OCI-M1 (cell line): ENCODE results near the gene DBNDD1.
A peak's percentile ranks its signal among the peaks of the same experiment; 100 is the strongest.

Experiments used
- DNase-seq: peaks from one replicate; lab custom pipeline; 2025; lab: John Stamatoyannopoulos, UW

The DBNDD1 gene

DNA sequence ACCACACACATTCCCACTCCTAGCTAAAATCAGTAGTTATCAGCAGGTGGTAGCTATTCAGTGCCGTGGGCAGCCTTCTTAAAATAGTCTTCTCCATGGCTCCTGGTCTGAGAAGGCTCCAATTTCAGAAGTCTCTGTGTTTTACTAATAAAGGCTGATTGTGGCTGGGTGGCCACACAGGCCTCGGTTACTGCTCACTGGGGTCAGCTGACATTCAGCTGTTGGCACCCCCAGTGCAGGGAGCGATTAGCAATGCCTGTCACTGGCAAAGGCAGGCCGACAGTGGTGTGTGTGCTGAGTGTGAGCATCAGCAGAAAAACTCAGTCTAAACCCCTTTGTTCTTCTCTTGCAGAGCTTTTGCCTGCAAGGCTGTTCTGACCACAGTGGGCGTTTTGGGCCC is 16.6 kb upstream of the DBNDD1 start:
- DNase-seq, result no peak

- no peak for DNase-seq
Measured at GRCh38 chr16:90034504-90034903, 15.2 kb upstream of the DBNDD1 start.

GRCh38 chr16:90033387-90033786 is 14.1 kb upstream of the DBNDD1 start:
- DNase-seq, result no peak

DNA sequence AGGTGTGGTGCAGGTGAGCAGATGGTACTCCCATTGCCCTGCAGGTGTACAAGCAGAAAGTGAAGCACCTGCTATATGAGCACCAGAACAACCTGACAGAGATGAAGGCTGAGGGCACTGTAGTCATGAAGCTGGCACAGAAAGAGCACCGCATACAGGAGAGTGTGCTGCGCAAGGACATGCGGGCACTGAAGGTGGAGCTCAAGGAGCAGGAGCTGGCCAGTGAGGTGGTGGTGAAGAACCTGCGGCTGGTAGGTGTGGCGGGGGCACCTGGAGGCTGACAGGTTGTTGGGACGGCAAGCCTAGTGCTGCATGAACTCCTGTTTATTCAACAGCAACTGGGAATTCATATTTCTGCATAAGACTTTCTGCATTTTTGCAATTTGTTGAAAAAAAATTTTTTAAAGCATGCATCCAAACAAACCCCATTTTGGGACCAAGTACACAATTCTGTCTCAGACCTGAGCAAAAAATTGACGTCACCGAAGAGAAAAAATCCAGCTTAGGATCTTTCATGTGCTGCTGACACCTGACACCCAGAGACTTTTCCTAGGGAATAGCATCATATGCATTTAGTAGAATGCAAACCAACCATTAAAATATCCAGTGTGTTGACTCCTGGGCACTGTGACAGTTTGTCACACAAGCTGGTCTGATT is 13.5 kb upstream of the DBNDD1 start:
- no peak for DNase-seq

GRCh38 chr16:90031931-90032673 is 12.8 kb upstream of the DBNDD1 start:
- no peak for DNase-seq

GRCh38 chr16:90031186-90031930 is 12.1 kb upstream of the DBNDD1 start:
- DNase-seq, result no peak

DNA sequence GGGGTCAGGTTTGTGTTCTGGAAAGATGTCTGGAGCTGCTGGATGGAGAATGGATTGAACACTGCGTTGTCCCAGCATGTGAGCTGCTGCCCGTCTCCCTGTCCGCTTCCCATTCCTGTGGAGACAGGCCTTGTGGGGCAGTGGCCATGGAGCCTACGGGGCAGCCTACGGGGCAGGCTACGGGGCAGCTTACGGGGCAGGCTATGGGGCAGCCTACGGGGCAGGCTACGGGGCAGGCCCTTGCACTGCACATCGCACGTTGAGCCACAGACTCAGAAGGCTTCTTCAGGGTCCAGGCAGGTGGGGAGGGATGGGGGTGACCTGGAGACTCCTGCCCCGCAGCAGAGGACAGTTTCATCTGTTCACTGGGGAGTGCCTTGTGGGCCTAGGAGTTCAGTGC is 9.7 kb upstream of the DBNDD1 start:
- DNase-seq, result no peak

GRCh38 chr16:90027611-90028010 is 8.4 kb upstream of the DBNDD1 start:
- DNase-seq, result no peak

DNA sequence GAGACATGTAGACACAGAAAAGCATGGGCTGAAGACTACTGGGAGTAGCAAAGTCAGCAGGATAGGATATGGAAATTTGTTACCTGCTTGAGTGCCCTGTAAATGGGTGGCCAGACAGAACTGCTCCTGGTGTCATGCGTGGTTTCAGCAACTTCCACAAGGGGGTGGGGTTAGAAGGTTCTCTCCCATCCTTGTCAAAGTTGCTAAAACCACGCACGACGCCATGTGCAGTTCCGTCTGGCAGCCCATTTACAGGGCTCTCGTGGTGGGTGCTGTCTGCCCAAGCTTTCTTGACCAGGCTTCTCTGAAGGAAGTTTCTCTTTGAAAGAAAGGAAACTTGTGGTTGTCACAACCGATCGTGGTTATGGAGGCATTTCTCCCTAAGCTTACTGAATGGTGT is 6.9 kb upstream of the DBNDD1 start:
- peak; percentile 11 for DNase-seq

- DNase-seq, result no peak
Measured at GRCh38 chr16:90023078-90023447, 3.8 kb upstream of the DBNDD1 start.

- DNase-seq, result peak; percentile 97
Measured at GRCh38 chr16:90022209-90023077, 3.2 kb upstream of the DBNDD1 start.

DNA sequence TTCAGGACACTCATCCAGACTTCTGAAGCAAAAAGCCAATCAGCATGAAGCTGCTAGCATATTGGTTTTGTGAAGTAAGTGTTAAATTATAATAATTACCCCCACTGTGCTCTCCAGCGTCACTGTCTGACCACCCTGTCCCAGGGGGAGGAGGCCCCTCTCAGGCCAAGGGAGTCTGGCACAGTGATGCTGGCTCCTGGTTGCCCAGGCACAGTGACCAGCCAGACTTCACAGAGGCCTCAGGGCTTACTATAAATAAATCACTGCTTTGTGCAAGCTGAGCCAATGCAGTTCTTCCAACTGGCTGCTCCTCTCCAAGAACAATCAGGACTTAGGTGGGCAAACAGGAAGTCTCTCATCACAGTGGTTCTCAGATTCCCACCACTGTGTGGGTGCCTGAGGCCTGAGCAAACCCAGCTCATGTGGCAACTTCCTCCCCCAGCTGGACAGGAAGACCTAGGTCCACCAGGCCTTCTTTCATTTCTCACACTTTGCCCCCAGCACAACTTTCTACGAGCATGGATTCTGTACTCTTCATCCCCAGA is 1.7 kb upstream of the DBNDD1 start:
- no peak for DNase-seq

GRCh38 chr16:90020260-90020837 is 1.1 kb upstream of the DBNDD1 start:
- no peak for DNase-seq

GRCh38 chr16:90019543-90020259 is 445 bp upstream of the DBNDD1 start:
- DNase-seq, result no peak

DNA sequence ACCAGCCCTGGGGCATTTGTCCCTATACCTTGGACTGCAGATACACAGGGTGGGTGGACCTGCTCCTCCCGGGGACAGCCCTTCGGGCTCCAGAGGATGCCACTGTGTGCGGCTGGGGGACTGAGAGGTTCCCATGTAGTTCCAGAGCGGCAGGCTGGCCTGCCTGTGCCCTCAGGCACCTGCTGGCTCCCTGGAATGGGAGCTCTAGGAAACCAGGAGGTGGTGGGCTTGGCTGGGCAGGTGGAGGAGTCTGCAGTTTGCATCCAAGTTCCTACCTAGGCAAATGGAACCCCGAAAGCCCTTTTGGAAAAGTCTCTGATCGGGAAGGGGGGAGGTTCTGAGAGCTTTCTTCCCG is 982 bp downstream of the DBNDD1 start:
- DNase-seq, result no peak

DNA sequence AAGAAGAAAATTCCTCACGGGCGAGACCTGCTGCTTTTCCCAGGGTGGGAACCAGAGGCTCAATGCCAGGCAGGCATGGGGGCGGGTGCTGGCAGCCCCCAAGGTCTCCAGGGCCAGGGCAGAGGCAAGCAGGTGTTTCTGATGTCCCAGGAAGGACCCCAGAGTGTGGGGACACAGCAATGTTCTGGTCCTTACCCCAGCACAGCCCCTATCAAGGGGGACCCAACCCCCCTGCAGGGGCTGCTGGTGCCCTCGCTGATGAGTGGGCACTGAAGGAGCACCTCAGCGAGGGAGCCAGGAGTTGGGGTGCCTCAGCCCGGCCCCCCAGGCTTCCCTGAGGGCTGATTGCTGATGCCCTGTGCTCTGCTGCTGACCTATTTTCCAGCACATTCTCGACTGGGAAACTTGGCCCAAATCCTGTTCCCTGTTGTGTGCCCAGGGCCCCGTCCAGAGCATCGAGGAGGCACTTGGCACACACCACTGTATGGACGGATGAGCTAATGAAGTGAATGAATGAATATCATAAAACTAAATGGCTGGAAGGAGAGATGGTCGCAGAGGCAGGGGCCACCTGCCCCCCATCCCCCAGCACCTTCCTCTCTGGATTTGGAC is 2.8 kb downstream of the DBNDD1 start:
- no peak for DNase-seq

DNA sequence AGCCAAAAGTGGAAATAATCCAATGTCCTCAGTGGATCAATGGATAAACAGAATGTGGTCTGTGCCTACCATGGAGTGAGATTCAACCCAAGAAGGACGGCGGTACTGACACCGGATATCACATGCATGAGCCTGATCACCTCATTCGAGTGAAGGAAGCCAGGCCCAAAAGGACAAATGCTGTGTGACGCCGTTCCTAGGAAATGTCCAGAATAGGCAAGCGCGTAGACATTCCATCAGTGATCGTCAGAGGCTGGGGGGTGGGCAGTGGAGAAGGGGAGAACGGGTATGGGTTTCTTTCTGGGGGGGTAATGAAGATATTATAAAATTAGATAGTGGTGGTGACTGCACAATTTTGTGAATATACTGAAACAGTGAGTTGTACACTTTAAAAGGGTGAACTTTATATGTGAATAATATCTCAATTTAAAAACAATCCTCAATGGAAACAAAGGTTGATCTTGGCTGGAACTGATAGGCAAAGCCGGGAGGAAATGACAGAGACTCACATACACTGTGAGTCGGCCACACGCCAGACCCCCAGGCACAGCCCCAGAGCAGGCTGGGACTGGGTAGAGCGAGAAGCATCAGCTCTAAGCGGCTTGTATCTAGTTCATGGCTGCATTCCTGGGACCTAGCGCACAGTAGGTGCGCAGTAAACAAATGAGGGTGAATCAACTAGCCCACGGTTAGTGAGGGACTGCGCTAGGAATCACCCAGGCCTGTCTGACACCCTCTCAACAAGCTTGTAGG is 3.5 kb downstream of the DBNDD1 start:
- DNase-seq, result no peak

DNA sequence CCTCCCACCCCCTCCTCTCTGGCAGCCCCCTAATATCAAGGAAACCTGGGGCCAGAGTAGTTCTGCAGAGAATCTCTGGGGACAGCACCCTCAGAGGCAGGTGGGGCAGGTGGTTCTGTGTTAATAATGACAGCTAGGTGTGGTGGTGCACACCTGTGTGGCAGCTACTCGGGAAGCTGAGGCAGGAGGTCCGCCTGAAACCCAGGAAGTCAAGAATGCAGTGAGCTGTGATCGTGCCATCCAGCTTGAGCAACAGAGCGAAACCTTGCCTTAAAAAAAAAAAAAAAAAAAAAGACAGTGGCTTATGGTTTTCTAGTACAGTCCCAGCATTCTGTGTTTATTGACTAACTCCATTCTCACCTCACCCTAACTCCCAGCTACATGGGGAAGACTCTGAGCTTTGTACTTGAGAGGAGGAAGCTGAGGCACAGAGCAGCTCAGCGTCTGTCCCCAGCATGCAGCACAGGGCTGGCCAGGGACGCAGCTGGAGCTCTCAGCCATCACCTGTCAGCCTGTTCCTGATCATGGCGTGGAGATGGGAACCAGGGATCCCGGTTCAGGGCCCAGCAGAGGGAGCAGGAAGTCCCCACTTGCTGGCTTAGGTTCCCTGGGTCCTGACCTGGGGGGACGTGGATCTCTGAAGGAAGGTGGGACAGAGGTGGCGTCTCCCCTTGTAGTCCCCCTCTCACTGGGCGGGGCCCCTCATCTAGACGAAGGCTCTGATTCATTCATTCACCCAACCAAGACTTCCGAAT is 6.1 kb downstream of the DBNDD1 start:
- no peak for DNase-seq

GRCh38 chr16:90011908-90012501 is 7.3 kb downstream of the DBNDD1 start:
- no peak for DNase-seq
